Duodenal mucosa (tissue), 2 donors: ENCODE measurements around the gene JAK2.

Experiments used
- H3K27ac ChIP-seq: one replicate; pipeline ENCODE4 v1.7.0; 2013; ENCODE audit warnings: low read depth, low read length
- H3K27me3 ChIP-seq, 2 donors: one replicate each; pipeline ENCODE4 v1.7.0; 2013; ENCODE audit warnings: low read length in 2 of 2, control low read depth in 1 of 2; ENCODE audit not compliant: insufficient read depth in 2 of 2, control insufficient read depth in 1 of 2
- H3K36me3 ChIP-seq, 2 donors: one replicate each; pipeline ENCODE4 v1.7.0; 2013; ENCODE audit warnings: low read length in 2 of 2, control low read depth in 1 of 2; ENCODE audit not compliant: insufficient read depth in 2 of 2, control insufficient read depth in 1 of 2
- H3K4me1 ChIP-seq, 2 donors: one replicate each; pipeline ENCODE4 v1.7.0; 2013; ENCODE audit warnings: low read length in 2 of 2, control low read depth in 1 of 2; ENCODE audit not compliant: insufficient read depth in 2 of 2, control insufficient read depth in 1 of 2
- H3K4me3 ChIP-seq, 2 donors: one replicate each; pipeline ENCODE4 v1.7.0; 2013; ENCODE audit warnings: low read length in 2 of 2, low read depth in 1 of 2
- H3K9ac ChIP-seq, 2 donors: one replicate each; pipeline ENCODE4 v1.7.0; 2013; ENCODE audit warnings: low read length in 2 of 2, low read depth in 1 of 2
- H3K9me3 ChIP-seq, 2 donors: one replicate each; pipeline ENCODE4 v1.7.0; 2013; ENCODE audit warnings: low read length in 2 of 2, control low read depth in 1 of 2; ENCODE audit not compliant: control insufficient read depth in 1 of 2

JAK2 gene

GRCh38 chr9:4992872-4993271 lies 7.8 kb downstream of the JAK2 start:
- Histone ChIP-seq H3K27me3 (no peaks in the 10 kb centered on the region), H3K27ac (no peak overlapping the region), H3K9ac (no peak overlapping the region), H3K36me3 (peaks cover 11 to 15% of the 10 kb centered on the region in 2 donors), H3K4me3 (no peak overlapping the region), H3K4me1 (peaks cover 23 to 25% of the 10 kb centered on the region in 2 donors), H3K9me3 (peaks cover 6 to 15% of the 10 kb centered on the region in 2 donors)

- Histone ChIP-seq H3K9me3 (peaks cover 6 to 15% of the 10 kb centered on the region in 2 donors), H3K4me3 (no peak overlapping the region), H3K27me3 (no peaks in the 10 kb centered on the region), H3K9ac (no peak overlapping the region), H3K4me1 (peaks cover 11 to 16% of the 10 kb centered on the region in 2 donors), H3K27ac (no peak overlapping the region), H3K36me3 (peaks cover 11 to 15% of the 10 kb centered on the region in 2 donors)
These were observed 9.3 kb downstream of the JAK2 start for GRCh38 chr9:4994166-4994890.

GRCh38 chr9:4997196-4997595 lies 12.1 kb downstream of the JAK2 start:
- Histone ChIP-seq H3K27ac (no peak overlapping the region), H3K9me3 (peaks cover 5 to 10% of the 10 kb centered on the region in 2 donors), H3K27me3 (no peaks in the 10 kb centered on the region), H3K9ac (no peak overlapping the region), H3K4me1 (peaks cover 5 to 9% of the 10 kb centered on the region in 2 donors), H3K4me3 (no peak overlapping the region), H3K36me3 (peaks cover 6 to 10% of the 10 kb centered on the region in 2 donors)

- Histone ChIP-seq H3K36me3 (peaks cover 2 to 6% of the 10 kb centered on the region in 2 donors), H3K27me3 (no peaks in the 10 kb centered on the region), H3K4me1 (peaks cover 5 to 9% of the 10 kb centered on the region in 2 donors), H3K9me3 (peaks cover 1 to 6% of the 10 kb centered on the region in 2 donors), H3K27ac (no peak overlapping the region), H3K9ac (no peak overlapping the region), H3K4me3 (no peak overlapping the region)
These were observed 12.6 kb downstream of the JAK2 start for GRCh38 chr9:4997631-4998030.

- no peak overlapping the region for H3K4me3 ChIP-seq
- no peaks in the 10 kb centered on the region for H3K4me1 ChIP-seq
- H3K9ac ChIP-seq, result no peak overlapping the region
- H3K9me3 ChIP-seq, result peaks cover 0 to 9% of the 10 kb centered on the region in 2 donors
- H3K27ac ChIP-seq, result no peak overlapping the region
- H3K36me3 ChIP-seq, result no peaks in the 10 kb centered on the region
- no peaks in the 10 kb centered on the region for H3K27me3 ChIP-seq
These were observed 17.7 kb downstream of the JAK2 start for GRCh38 chr9:5002811-5003210.

- H3K27me3 ChIP-seq, result no peaks in the 10 kb centered on the region
- no peaks in the 10 kb centered on the region for H3K4me1 ChIP-seq
- no peak overlapping the region for H3K27ac ChIP-seq
- no peak overlapping the region for H3K9ac ChIP-seq
- no peak overlapping the region for H3K4me3 ChIP-seq
- H3K9me3 ChIP-seq, result peaks cover 0 to 9% of the 10 kb centered on the region in 2 donors
- no peaks in the 10 kb centered on the region for H3K36me3 ChIP-seq
These were observed 19.4 kb downstream of the JAK2 start for GRCh38 chr9:5004481-5004880.

- H3K27me3 ChIP-seq, result no peaks in the 10 kb centered on the region
- H3K36me3 ChIP-seq, result no peaks in the 10 kb centered on the region
- no peak overlapping the region for H3K9ac ChIP-seq
- H3K27ac ChIP-seq, result no peak overlapping the region
- no peaks in the 10 kb centered on the region for H3K4me1 ChIP-seq
- peaks cover 0 to 4% of the 10 kb centered on the region in 2 donors for H3K9me3 ChIP-seq
- H3K4me3 ChIP-seq, result no peak overlapping the region
These were observed 23.1 kb downstream of the JAK2 start for GRCh38 chr9:5008202-5008601.

GRCh38 chr9:5013374-5013773 lies 28.3 kb downstream of the JAK2 start:
- peaks cover 0 to 5% of the 10 kb centered on the region in 2 donors for H3K36me3 ChIP-seq
- H3K4me3 ChIP-seq, result no peak overlapping the region
- H3K9me3 ChIP-seq, result peaks cover 0 to 8% of the 10 kb centered on the region in 2 donors
- no peaks in the 10 kb centered on the region for H3K4me1 ChIP-seq
- no peak overlapping the region for H3K27ac ChIP-seq
- H3K9ac ChIP-seq, result no peak overlapping the region
- H3K27me3 ChIP-seq, result no peaks in the 10 kb centered on the region

- Histone ChIP-seq H3K27ac (no peak overlapping the region), H3K36me3 (peaks cover 0 to 5% of the 10 kb centered on the region in 2 donors), H3K27me3 (no peaks in the 10 kb centered on the region), H3K4me3 (no peak overlapping the region), H3K9me3 (peaks cover 0 to 12% of the 10 kb centered on the region in 2 donors), H3K4me1 (no peaks in the 10 kb centered on the region), H3K9ac (no peak overlapping the region)
These were observed 30.9 kb downstream of the JAK2 start for GRCh38 chr9:5015934-5016333.

- Histone ChIP-seq H3K4me3 (no peak overlapping the region), H3K27ac (no peak overlapping the region), H3K9ac (no peak overlapping the region), H3K4me1 (no peaks in the 10 kb centered on the region), H3K36me3 (peaks cover 26 to 32% of the 10 kb centered on the region in 2 donors), H3K9me3 (peaks cover 0 to 7% of the 10 kb centered on the region in 2 donors), H3K27me3 (no peaks in the 10 kb centered on the region)
These were observed 40.3 kb downstream of the JAK2 start for GRCh38 chr9:5025416-5025815.
